Measurements from ENCODE around the gene ST8SIA2. TPM values are rescaled to one million over a fixed set of nuclear protein-coding genes. Genes with fewer than 3 reads are reported as not detected.

ST8SIA2 gene, protein sequence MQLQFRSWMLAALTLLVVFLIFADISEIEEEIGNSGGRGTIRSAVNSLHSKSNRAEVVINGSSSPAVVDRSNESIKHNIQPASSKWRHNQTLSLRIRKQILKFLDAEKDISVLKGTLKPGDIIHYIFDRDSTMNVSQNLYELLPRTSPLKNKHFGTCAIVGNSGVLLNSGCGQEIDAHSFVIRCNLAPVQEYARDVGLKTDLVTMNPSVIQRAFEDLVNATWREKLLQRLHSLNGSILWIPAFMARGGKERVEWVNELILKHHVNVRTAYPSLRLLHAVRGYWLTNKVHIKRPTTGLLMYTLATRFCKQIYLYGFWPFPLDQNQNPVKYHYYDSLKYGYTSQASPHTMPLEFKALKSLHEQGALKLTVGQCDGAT
- total RNA-seq: not detected

DNA sequence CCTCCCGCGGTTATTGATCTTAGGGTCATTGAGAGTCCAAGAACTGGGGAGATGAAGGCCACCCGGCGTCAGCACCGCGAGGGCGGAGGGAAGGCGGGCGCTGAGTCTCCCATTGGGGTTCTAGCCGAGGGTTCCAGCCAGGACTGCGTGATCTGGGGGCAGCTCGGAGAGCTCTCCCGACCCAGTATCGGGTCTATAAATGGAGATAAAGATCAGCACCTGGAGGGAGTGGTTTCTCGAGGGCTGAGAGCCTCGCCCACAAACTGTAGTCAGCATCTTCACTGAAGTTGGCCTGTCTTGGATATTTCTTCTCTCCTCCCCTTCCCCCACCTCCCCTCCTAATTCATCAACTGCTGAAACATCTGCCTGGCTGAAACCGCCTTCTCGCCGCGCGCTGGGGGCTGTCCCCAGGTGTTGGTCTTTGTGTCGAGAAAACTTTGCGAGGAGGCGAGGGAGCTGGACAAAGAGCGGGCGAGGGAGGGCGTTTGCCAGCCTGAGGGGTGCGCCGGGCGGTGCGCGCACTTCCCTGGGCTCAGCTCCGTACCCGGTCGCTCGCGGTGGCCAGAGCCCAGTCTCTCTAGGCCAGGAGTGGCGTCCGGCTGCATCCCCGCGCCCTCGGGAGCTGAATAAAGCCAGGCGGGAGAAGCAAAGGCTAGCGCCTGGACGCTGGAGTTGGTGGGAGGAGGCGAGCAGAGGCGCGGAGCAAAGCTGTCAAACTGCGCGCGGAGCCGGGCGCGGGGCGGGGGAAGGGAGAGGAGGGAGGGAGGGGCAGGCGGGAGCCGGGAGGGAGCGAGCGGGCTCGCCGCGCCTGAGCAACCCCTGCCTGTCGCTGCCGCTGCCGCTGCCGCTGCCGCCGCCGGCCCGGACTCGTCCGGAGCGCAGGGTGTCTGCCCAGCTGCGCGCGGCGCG is at the start of gene ST8SIA2:
Gene ST8SIA2, plus strand, starts transcription at position 811 of the 909 bp plus-strand sequence. CDS start 184 bp downstream, outside the sequence.
- ATAC-seq (peak in 1 of 2 donors; percentile 21), DNase-seq (ENCODE audit: low spot score) (no peak)
- Mint-ChIP-seq H3K27ac (no peak within 1 kb of the TSS), H3K9me3 (no peaks in the 10 kb centered on the region), H3K4me1 (ENCODE audit: low read depth in 2 of 2) (peaks cover 0 to 4% of the 10 kb centered on the region in 2 donors), H3K36me3 (no peaks in the 10 kb centered on the region), H3K4me3 (no peak within 1 kb of the TSS), H3K27me3 (peaks cover 46 to 57% of the 10 kb centered on the region in 2 donors)

DNA sequence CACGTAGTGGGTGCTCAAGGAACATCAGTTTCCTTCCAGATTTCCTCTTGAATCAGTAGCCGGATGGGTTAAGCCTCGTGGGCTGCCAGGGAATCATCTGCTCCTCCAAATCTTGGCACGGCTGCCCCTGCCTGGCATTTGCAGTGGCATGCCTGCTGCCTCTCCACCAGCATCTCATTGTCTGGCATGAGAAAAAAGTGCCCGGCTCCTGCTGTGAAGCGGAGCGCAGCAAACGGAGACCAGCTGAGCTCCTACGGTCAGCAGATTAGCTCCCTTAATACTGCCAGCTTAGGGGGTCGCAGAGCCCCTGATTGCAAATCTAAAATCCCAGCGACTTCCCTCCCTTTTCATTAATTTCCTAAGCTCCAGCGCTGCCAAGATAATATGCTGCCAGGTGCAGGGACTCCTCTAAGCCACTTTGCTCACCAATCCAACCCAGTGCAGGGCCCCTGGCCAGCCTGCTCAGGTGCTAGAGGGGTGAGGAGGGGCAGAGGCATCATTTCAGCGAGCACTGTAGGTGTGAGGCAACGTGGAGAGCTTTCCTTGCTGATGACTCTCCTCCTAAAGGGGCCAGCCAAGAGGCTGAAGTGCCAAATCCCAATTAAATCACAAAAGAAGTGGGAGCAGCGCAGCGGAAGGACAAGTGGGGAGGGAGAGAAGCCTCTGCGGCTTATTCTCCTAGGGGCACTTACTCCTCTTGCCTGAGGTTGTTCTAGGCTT is 49.6 kb upstream of the ST8SIA2 start:
- no peaks in the 10 kb centered on the region for H3K36me3 Mint-ChIP-seq
- H3K4me1 Mint-ChIP-seq (ENCODE audit: low read depth in 2 of 2): no peaks in the 10 kb centered on the region
- ATAC-seq (no peak), DNase-seq (ENCODE audit: low spot score) (no peak)
- peaks cover 24 to 43% of the 10 kb centered on the region in 2 donors for H3K27me3 Mint-ChIP-seq
- H3K4me3 Mint-ChIP-seq: no peak overlapping the region
- no peak overlapping the region for H3K27ac Mint-ChIP-seq
- H3K9me3 Mint-ChIP-seq: no peaks in the 10 kb centered on the region

DNA sequence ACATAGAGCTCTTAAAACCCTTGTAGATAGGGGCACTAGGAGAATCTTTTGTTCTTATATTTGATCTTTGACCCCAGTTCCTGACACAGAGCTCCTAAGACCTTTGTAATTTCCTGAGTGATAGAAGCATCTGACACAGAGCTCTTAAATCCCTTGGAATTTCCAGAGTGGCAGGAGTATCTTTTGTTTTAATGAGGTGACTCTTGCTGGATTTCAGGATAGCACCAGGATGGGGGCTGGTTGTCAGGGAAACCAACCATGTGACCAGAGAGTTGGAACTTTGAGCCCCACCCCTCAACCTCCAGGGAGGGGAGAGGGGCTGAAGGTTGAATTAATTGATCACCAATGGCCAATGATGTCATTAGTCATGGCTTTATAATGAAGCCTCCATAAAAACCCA is 47.6 kb upstream of the ST8SIA2 start:
- no peak overlapping the region for H3K4me3 Mint-ChIP-seq
- no peaks in the 10 kb centered on the region for H3K36me3 Mint-ChIP-seq
- no peaks in the 10 kb centered on the region for H3K4me1 Mint-ChIP-seq (ENCODE audit: low read depth in 2 of 2)
- no peak for ATAC-seq
- no peaks in the 10 kb centered on the region for H3K9me3 Mint-ChIP-seq
- no peak for DNase-seq (ENCODE audit: low spot score)
- no peak overlapping the region for H3K27ac Mint-ChIP-seq
- H3K27me3 Mint-ChIP-seq: peaks cover 31 to 41% of the 10 kb centered on the region in 2 donors

DNA sequence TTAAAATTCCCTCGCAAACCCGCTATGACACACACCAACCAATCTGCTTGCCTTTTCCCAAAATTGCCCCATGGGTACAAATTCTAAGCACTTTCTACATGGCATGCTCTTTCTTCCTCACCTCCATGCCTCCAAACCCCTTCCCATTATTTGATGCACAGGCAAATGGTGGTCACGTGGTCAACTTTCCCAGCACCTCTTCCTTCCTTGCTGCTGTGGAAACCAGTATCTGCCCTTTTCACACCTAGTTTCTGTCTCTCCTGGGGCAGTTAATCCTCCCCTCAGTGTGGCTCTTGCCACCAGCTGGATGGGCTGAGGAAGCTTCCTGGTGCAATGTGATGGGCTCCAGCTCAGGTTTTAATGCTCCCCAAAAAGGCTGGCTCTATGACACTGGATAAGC is 38.4 kb upstream of the ST8SIA2 start:
- H3K27me3 Mint-ChIP-seq: peaks cover 19 to 50% of the 10 kb centered on the region in 2 donors
- ATAC-seq (no peak), DNase-seq (ENCODE audit: low spot score) (no peak)
- H3K27ac Mint-ChIP-seq: no peak overlapping the region
- no peaks in the 10 kb centered on the region for H3K9me3 Mint-ChIP-seq
- H3K36me3 Mint-ChIP-seq: no peaks in the 10 kb centered on the region
- H3K4me3 Mint-ChIP-seq: no peak overlapping the region
- H3K4me1 Mint-ChIP-seq (ENCODE audit: low read depth in 2 of 2): no peaks in the 10 kb centered on the region

DNA sequence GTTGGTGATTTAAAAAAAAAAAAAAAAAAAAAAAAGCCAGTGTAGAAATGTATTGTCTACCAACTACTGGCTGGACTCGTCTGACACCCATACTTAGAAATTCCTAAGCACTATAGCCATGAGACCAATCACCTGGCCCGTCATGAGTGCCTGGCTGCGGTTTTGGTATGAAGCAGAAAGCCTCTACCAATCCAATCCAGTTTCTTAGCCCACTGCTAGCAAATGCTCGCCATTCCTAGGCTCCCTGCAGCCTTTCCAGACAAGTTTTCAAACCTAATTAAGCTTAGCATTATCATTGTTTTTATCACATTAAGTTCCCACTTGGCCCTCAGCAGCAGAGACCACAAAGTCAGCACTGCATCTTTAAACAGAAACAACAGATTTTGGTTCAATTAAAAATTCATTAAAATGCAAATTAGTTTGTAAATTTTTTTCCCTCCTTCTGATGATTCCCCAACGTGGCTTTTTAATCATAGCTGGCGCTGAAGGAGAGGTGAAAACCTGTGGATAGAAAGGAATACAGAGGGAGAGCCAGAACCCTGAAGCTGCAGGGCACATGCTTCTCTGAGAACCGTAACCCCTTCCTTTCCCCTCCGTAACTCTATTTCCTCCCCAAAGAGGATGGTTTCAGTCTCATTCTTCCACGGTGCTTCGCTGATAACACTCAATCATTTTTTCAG is 32.2 kb upstream of the ST8SIA2 start:
- Mint-ChIP-seq H3K9me3 (no peaks in the 10 kb centered on the region), H3K27ac (no peak overlapping the region), H3K4me3 (no peak overlapping the region), H3K27me3 (peaks cover 18 to 22% of the 10 kb centered on the region in 2 donors), H3K36me3 (no peaks in the 10 kb centered on the region), H3K4me1 (ENCODE audit: low read depth in 2 of 2) (no peaks in the 10 kb centered on the region)
- ATAC-seq: no peak
- DNase-seq (ENCODE audit: low spot score): no peak

DNA sequence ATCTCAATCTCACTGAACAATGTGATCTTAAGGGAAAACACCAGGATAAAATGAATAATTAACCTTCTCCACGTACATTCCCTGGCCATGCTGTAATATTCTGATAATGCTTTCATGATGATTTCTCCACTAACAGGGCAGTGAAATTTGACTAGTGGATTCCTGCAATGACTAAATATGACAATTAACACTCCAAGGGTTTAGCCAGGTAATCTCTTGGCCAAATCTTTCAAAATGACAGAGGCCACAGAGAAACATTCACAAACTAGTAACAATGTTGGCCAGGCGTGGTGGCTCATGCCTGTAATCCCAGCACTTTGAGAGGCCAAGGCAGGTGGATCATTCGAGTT is 31.7 kb upstream of the ST8SIA2 start:
- Mint-ChIP-seq H3K27ac (no peak overlapping the region), H3K9me3 (no peaks in the 10 kb centered on the region), H3K4me1 (ENCODE audit: low read depth in 2 of 2) (no peaks in the 10 kb centered on the region), H3K4me3 (no peak overlapping the region), H3K36me3 (no peaks in the 10 kb centered on the region), H3K27me3 (peaks cover 15 to 19% of the 10 kb centered on the region in 2 donors)
- DNase-seq (ENCODE audit: low spot score) (no peak), ATAC-seq (no peak)

DNA sequence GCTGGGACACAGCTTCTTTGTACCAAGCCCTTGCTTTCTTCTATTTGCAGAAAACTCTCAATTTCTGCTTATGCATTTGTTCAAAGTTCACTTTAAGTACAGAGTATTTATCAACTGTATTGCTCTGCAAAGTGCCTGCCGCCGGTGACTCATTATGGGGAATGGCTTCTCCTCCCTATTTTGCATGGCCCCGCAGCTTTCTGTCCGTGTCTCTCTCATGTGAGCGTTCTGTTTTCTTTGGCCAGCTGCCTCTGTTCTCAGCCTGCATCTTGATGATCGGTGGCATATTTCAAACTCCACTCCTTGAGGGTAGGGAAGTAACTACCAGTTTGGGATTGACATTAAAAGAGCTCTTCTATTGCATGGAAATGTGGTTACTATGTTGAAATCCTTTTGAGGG is 28.6 kb upstream of the ST8SIA2 start:
- Mint-ChIP-seq H3K27me3 (peaks cover 8 to 11% of the 10 kb centered on the region in 2 donors), H3K4me1 (ENCODE audit: low read depth in 2 of 2) (no peaks in the 10 kb centered on the region), H3K9me3 (no peaks in the 10 kb centered on the region), H3K4me3 (no peak overlapping the region), H3K27ac (no peak overlapping the region), H3K36me3 (no peaks in the 10 kb centered on the region)
- DNase-seq (ENCODE audit: low spot score) (no peak), ATAC-seq (no peak)

DNA sequence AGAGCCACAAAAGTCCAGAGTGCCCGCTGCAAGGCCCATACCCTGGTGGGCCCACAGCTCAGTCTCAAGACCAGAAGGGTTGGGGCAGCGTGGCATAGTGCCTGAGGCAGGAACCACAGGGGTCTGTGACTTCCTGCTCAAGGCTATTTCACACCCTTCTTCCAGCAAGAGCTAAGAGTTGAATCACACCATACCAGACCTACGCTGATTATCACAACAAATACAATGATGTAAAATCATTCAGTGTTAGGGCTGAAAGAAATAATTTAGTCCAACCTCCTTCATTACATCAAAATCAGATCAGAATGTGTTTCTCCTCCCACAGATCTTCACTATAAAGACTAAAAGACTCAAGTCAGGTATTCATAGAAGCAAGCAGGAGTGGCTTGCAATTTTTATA is 27.8 kb upstream of the ST8SIA2 start:
- Mint-ChIP-seq H3K36me3 (no peaks in the 10 kb centered on the region), H3K27me3 (peaks cover 6 to 11% of the 10 kb centered on the region in 2 donors), H3K4me3 (no peak overlapping the region), H3K27ac (no peak overlapping the region), H3K4me1 (ENCODE audit: low read depth in 2 of 2) (no peaks in the 10 kb centered on the region), H3K9me3 (no peaks in the 10 kb centered on the region)
- ATAC-seq (no peak), DNase-seq (ENCODE audit: low spot score) (no peak)

DNA sequence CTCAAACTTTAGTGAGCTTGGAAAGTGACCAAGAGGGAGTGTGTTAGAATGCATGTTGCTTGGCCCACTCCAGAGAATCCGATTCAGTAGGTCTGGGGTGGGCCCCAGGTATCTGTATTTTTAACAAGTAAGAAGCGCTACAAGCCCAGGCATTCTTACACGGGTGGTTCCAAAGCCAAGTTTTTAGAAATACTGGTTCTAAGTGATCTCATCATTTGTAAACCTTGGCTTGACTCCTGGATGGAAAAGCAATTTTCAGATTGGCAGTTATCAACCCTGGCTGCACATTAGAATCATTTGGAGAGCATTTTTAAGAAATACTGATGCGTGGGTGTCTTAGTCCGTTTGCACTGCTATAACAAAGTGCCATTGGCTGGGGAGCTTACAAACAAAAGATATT is 27.3 kb upstream of the ST8SIA2 start:
- Mint-ChIP-seq H3K27me3 (peaks cover 6 to 11% of the 10 kb centered on the region in 2 donors), H3K27ac (no peak overlapping the region), H3K4me1 (ENCODE audit: low read depth in 2 of 2) (no peaks in the 10 kb centered on the region), H3K9me3 (no peaks in the 10 kb centered on the region), H3K36me3 (no peaks in the 10 kb centered on the region), H3K4me3 (no peak overlapping the region)
- ATAC-seq (no peak), DNase-seq (ENCODE audit: low spot score) (no peak)

DNA sequence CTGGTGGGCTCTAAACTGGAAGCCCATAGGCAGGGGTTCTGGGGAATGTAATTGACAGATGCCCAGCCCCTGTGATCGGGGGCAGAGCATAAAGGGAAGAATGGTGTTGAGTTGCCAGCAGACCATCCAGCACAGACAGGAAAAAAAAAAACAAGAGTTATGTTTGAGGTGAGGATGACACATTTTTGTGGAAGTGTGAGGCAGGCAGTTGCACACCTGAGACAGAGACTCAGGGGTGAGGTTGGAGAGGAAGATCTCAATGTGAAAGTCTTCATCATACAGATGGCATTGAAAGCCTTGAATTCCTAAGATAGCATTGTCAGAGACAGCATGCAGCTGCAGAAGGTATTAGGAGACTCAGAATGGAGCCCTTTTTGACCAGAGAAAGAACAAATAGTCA is 18.6 kb upstream of the ST8SIA2 start:
- Mint-ChIP-seq H3K36me3 (no peaks in the 10 kb centered on the region), H3K9me3 (no peaks in the 10 kb centered on the region), H3K27me3 (peaks cover 31 to 54% of the 10 kb centered on the region in 2 donors), H3K4me1 (ENCODE audit: low read depth in 2 of 2) (no peaks in the 10 kb centered on the region), H3K27ac (no peak overlapping the region), H3K4me3 (no peak overlapping the region)
- peak in 1 of 2 donors; percentile 37 for ATAC-seq
- no peak for DNase-seq (ENCODE audit: low spot score)

DNA sequence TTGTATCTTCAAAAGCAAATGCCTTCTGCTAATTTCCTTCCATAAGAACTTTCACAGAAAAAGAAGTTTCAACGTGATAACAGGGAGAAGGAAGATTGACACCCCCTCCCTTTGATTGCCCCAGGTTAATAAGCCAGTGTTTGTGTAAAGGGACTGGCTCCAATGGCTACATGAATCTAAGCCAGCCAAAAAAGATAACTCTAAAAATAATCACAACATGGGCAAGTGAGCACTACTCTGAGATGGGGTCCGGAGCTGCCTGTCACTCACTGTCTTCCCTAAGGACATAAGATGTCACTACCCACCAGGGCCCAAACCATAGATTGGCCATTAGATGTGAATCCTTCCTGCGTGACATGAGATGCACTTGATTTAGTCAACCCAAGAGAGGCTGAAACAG is 17.6 kb upstream of the ST8SIA2 start:
- Mint-ChIP-seq H3K27me3 (peaks cover 36 to 62% of the 10 kb centered on the region in 2 donors), H3K4me1 (ENCODE audit: low read depth in 2 of 2) (no peaks in the 10 kb centered on the region), H3K36me3 (no peaks in the 10 kb centered on the region), H3K9me3 (no peaks in the 10 kb centered on the region), H3K4me3 (no peak overlapping the region), H3K27ac (no peak overlapping the region)
- no peak for DNase-seq (ENCODE audit: low spot score)
- no peak for ATAC-seq

DNA sequence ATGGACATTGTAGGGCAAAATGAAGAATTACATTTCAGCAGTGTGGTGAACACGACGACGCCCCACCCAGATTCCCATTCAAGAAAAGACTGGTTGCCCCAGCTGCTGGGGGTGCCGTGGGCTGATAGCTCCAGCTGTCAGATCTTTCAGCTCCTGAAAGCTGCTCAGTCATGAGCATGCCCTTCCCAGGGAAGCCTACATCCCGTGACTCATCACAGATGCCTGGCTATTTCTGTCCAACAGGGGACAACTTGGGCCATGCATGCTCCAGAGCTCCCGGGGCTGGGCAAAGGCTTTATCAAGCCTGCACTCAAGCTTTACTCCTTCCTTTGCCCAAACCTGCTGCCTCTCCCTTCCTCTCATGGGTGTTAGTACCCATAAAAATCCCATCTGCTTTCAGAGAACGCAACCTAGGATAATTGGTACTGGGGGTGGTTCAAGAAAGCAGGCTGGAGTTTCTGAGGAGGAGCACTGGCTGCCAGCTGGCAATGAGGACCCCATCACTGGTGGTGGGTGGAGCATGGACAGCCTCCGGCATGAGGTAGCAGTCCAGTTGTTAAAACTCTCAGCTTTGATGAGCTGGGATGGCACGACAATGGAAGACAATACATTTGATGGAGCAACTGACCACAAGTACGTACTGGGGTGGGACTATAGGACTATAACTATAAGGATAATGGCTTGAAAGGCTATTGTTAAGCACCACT is 16.4 kb upstream of the ST8SIA2 start:
- Mint-ChIP-seq H3K4me3 (no peak overlapping the region), H3K27me3 (peaks cover 39 to 60% of the 10 kb centered on the region in 2 donors), H3K4me1 (ENCODE audit: low read depth in 2 of 2) (no peaks in the 10 kb centered on the region), H3K27ac (no peak overlapping the region), H3K9me3 (no peaks in the 10 kb centered on the region), H3K36me3 (no peaks in the 10 kb centered on the region)
- no peak for DNase-seq (ENCODE audit: low spot score)
- no peak for ATAC-seq

All from natural killer cell treated with Interleukin-12 subunit alpha and Interleukin-12 subunit beta and Interleukin-15 and Interleukin-18, amount 100 ng/mL, for 72 hours (primary cell).